ENCODE measurements around the gene BABAM2.

DNA sequence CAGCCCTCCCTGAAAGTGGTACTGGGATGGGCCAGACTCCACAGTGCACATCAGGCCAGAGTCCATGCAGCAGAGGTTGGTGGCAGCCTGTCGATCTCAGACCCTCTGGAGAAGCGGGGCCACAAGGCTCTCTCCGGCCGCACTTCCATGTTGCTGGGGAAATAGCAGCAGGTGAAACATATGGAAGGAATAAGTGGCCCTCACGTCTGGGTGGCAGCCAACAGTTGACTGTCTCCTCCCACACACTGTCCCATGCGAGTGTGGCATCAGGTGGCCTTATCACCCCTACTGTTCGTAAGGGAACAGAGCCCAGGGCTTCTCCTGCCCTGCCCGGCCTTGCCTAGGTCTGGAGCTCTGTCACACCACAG is 444.0 kb downstream of the BABAM2 start:
- TF ChIP-seq CTCF (IDR thresholded peaks at IDR 0.05; ENCODE audit: insufficient read depth, low read length, poor library complexity, severe bottlenecking) (no peak), EZH2phosphoT487 (conservative IDR thresholded peaks at IDR 0.05; ENCODE audit: low read length) (no peak)

Measured in SU-DHL-6 (cell line).